HL-60 (cell line): ENCODE data around the gene PYM1.
A peak's percentile ranks its signal among the peaks of the same experiment; 100 is the strongest.

ENCODE experiments used
- DNase-seq, 2 experiments: peaks; one replicate each; pipeline ENCODE4 v3.0.0-alpha.2; 2010 to 2020; ENCODE audit warnings: low read depth in 1 of 2, low spot score in 1 of 2
- H3K27ac ChIP-seq: fragments of 250-450 bp; sonication (Bioruptor Pico); replicated peaks from 2 replicates; pipeline ENCODE4 v1.5.1; 2020; ENCODE audit warnings: mild to moderate bottlenecking, moderate library complexity
- H3K27me3 ChIP-seq: fragments of 250-450 bp; sonication (Bioruptor Pico); 2 replicates; pipeline ENCODE4 v1.5.1; 2021; ENCODE audit warnings: mild to moderate bottlenecking, moderate library complexity; ENCODE audit not compliant: insufficient read depth, poor library complexity, severe bottlenecking
- H3K4me3 ChIP-seq: replicated peaks from 2 replicates; pipeline ENCODE4 v1.5.1; 2011; ENCODE audit warnings: mild to moderate bottlenecking, control low read depth, low read length; ENCODE audit not compliant: insufficient read depth
- CTCF ChIP-seq: IDR thresholded peaks from one replicate; pipeline ENCODE4 v1.5.1; 2011; ENCODE audit warnings: low read length, control low read depth, inconsistent platforms; ENCODE audit not compliant: insufficient read depth
- GABPA ChIP-seq: IDR thresholded peaks from 2 replicates; pipeline ENCODE4 v1.6.1; 2012; ENCODE audit warnings: low read depth
- POLR2AphosphoS5 ChIP-seq: IDR thresholded peaks from 2 replicates; pipeline ENCODE4 v1.6.1; 2012; ENCODE audit warnings: low read depth
- REST ChIP-seq: IDR thresholded peaks from 2 replicates; pipeline ENCODE4 v1.6.1; 2012; ENCODE audit warnings: low read depth; ENCODE audit not compliant: insufficient replicate concordance
- SPI1 ChIP-seq: IDR thresholded peaks from 2 replicates; pipeline ENCODE4 v1.6.1; 2012; ENCODE audit warnings: low read depth, mild to moderate bottlenecking, borderline replicate concordance

The PYM1 gene

GRCh38 chr12:55955800-55956508, 28.3 kb upstream of the PYM1 start:
- Histone ChIP-seq H3K27ac (no peak overlapping the region), H3K4me3 (no peak overlapping the region), H3K27me3 (no peaks in the 10 kb centered on the region)
- DNase-seq, result peak; percentile 42 to 54
- TF ChIP-seq CTCF (peak; percentile 28), POLR2AphosphoS5 (no peak)

- no peak overlapping the region for H3K27ac ChIP-seq
- H3K4me3 ChIP-seq, result no peak overlapping the region
- DNase-seq, result no peak
- no peak for TF ChIP-seq CTCF
- TF ChIP-seq SPI1, result no peak
- no peak for TF ChIP-seq GABPA
- TF ChIP-seq POLR2AphosphoS5, result no peak
- no peak for TF ChIP-seq REST
- no peaks in the 10 kb centered on the region for H3K27me3 ChIP-seq
Measured at GRCh38 chr12:55955344-55955743, 27.6 kb upstream of the PYM1 start.

- no peaks in the 10 kb centered on the region for H3K27me3 ChIP-seq
- DNase-seq, result no peak
- TF ChIP-seq POLR2AphosphoS5 (no peak), SPI1 (no peak), GABPA (no peak), CTCF (no peak), REST (no peak)
- no peak overlapping the region for H3K4me3 ChIP-seq
- no peak overlapping the region for H3K27ac ChIP-seq
Measured at GRCh38 chr12:55946553-55946952, 18.9 kb upstream of the PYM1 start.
